Mucosa of stomach (tissue), 1 donor: Measurements from ENCODE around the gene EMD.

Source experiments
- H3K27me3 ChIP-seq: one replicate; pipeline ENCODE4 v1.7.0; 2013; ENCODE audit warnings: mild to moderate bottlenecking, low read length; ENCODE audit not compliant: control insufficient read depth, insufficient read depth
- H3K36me3 ChIP-seq: one replicate; pipeline ENCODE4 v1.7.0; 2013; ENCODE audit warnings: low read length; ENCODE audit not compliant: control insufficient read depth, insufficient read depth
- H3K4me1 ChIP-seq: one replicate; pipeline ENCODE4 v1.7.0; 2013; ENCODE audit warnings: mild to moderate bottlenecking, low read length; ENCODE audit not compliant: control insufficient read depth, insufficient read depth
- H3K4me3 ChIP-seq: one replicate; pipeline ENCODE4 v1.7.0; 2013; ENCODE audit warnings: low read length
- H3K9ac ChIP-seq: one replicate; pipeline ENCODE4 v1.7.0; 2013; ENCODE audit warnings: mild to moderate bottlenecking, low read length, moderate library complexity
- H3K9me3 ChIP-seq: one replicate; pipeline ENCODE4 v1.7.0; 2013; ENCODE audit warnings: mild to moderate bottlenecking, low read length, moderate library complexity; ENCODE audit not compliant: control insufficient read depth
- donor health status: Pancreatic carcinoma.

Gene EMD

GRCh38 chrX:154368630-154369448 lies 10.3 kb upstream of the EMD start:
- H3K9me3 ChIP-seq: no peaks in the 10 kb centered on the region
- no peaks in the 10 kb centered on the region for H3K36me3 ChIP-seq
- H3K4me1 ChIP-seq: peaks cover 7% of the 10 kb centered on the region
- H3K9ac ChIP-seq: peak overlapping the region; percentile 48
- H3K27me3 ChIP-seq: peaks cover 5% of the 10 kb centered on the region
- no peak overlapping the region for H3K4me3 ChIP-seq

DNA sequence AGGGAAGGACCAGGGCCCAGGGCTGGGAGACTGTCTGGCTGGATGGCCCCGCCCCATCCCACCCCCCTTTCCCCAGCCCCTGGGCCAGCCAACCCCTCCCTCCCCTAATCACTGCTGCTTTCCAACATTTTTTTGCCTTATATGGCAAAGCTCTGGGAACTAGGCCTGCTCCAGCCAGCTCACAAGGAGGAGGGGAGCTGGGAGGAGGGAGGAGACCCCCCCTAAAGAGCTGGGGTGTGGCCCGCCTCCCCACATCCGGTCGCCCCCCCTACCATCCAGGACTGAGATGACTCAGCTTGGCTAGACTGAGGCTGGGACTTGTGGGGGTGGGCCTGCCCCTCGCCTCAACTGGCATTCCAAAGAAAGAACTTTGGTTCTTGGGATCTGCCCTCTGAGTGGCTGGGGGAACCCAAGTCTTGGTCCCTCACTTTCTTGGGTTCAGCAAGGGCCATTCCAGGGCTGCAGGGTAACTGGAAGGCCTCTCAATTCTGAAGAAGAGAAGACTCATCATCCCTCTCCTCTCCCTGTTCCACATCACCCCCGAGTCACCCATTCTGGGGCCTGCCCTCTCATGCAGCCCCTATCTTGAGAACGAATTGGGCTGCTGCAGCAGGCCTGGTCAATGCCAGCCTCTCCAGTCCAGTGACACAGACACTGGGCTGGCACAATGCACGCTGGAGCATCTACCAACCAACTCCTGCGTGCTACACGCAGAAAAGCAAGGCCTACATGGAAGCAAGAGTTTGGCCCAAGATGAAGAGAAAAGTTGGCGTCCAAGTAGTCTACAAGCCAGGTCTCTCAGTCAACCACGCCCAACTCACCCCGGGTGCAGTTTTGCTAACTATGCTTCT lies 9.4 kb upstream of the EMD start:
- Histone ChIP-seq H3K9me3 (no peaks in the 10 kb centered on the region), H3K4me1 (peaks cover 12% of the 10 kb centered on the region), H3K9ac (peak overlapping the region; percentile 48), H3K4me3 (peak overlapping the region; percentile 25), H3K27me3 (peaks cover 5% of the 10 kb centered on the region), H3K36me3 (no peaks in the 10 kb centered on the region)

DNA sequence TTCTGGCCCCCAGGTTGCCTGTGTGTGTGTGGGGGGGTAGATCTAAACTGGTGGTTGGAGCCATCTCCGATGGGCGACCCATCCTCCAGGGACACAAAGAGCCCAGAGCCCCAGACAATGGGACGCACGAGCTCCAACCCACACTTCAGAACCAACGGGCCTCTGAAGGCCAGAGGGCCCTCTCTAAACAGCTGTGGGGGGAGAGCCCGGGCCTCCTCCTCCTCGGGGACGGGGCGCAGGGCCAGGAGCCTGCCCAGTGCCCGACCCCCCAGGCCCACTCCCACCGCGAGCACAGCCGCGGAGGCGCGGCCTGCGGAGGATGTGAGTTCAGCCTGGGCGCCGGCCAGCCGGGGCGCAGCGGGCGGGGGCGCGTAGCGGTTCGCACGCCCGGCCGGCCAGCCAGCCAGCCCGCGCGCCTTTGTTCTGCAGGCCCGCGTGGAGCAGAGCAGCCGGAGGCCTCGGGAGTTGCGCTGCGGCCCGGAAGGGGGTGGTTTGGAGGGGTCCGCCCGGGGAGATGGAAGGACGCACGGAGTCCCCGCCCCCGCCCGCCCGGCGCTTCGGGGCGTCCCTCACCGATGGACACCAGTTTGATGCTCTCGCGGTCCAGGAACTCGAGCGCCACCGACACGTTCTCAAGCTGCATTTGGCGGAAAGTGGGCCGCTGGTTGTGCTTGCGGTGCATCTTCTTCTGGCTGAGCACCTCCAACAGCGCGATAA lies 8.6 kb upstream of the EMD start:
- H3K9ac ChIP-seq: peak overlapping the region; percentile 47
- no peaks in the 10 kb centered on the region for H3K36me3 ChIP-seq
- peaks cover 5% of the 10 kb centered on the region for H3K27me3 ChIP-seq
- no peaks in the 10 kb centered on the region for H3K9me3 ChIP-seq
- H3K4me1 ChIP-seq: peaks cover 18% of the 10 kb centered on the region
- H3K4me3 ChIP-seq: peak overlapping the region; percentile 25

DNA sequence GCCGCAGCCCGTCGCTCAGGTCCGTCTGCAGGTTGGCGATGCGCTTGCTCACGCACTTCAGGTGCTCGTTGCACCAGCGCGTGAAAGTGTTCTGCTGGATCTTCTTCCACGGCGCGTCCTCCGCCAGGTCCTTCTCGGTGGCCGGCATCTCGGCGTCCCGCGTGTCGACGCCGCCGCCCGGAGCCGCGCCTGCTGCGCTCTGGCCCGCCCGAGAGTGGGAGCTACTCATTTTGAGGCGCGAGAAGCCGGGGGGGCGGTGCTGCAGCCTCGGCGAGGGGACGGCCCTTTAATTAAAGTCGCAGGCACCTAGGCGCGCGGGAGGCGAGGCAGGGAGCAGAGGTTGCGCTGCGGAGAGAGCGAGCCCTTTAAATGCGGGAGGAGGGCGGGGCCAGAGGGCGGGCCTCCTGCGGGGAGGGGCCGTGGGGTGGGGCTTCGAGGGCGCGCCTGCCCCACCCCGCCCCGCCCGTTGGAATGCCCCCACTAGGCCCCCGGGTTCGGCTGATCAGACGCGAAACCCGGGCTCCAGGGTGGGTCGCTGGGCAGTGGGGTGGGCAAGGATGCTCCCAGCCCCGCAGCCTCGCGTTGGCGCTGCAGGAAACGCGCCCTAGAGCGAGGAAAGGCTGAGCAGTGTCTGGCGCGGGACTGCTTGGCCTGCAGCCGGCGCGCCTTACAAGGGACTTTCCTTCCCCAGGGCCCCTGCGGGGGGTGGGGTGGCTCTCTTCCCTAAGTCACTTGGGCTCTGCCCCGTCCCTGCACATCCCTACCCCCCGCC lies 7.9 kb upstream of the EMD start:
- no peaks in the 10 kb centered on the region for H3K36me3 ChIP-seq
- peak overlapping the region; percentile 47 for H3K9ac ChIP-seq
- H3K4me1 ChIP-seq: peaks cover 18% of the 10 kb centered on the region
- no peaks in the 10 kb centered on the region for H3K9me3 ChIP-seq
- H3K4me3 ChIP-seq: no peak overlapping the region
- H3K27me3 ChIP-seq: peaks cover 5% of the 10 kb centered on the region

DNA sequence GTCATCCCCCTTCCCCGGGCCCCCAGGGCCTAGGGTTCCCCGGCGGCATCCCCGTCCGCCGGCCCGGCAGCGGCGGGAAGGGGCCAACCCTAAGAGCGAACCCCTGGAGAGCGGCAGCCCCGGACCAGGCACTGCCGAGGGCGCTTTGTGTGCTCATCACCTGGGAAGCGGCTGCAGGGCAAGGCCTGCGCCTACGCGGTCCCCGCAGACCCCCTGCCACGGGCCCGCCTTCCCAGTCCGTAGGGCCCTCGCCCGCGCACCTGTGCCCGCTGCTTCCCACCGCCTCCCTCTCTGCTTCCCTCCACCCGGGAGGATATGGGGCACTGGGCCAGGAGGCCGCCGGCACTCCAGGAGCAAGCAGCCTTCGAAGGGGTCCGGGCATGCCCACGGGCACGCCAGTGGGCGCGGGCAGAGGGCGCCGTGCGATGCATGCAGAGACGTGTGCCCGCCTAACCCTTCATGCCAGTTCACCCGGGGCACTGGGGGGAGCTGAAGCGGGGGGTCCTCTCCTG lies 7.2 kb upstream of the EMD start:
- H3K4me1 ChIP-seq: peaks cover 18% of the 10 kb centered on the region
- no peak overlapping the region for H3K9ac ChIP-seq
- peaks cover 5% of the 10 kb centered on the region for H3K27me3 ChIP-seq
- no peaks in the 10 kb centered on the region for H3K9me3 ChIP-seq
- H3K4me3 ChIP-seq: no peak overlapping the region
- H3K36me3 ChIP-seq: no peaks in the 10 kb centered on the region

GRCh38 chrX:154372612-154373022 lies 6.5 kb upstream of the EMD start:
- H3K4me3 ChIP-seq: no peak overlapping the region
- peaks cover 5% of the 10 kb centered on the region for H3K27me3 ChIP-seq
- no peaks in the 10 kb centered on the region for H3K9me3 ChIP-seq
- peaks cover 18% of the 10 kb centered on the region for H3K4me1 ChIP-seq
- no peak overlapping the region for H3K9ac ChIP-seq
- H3K36me3 ChIP-seq: no peaks in the 10 kb centered on the region

DNA sequence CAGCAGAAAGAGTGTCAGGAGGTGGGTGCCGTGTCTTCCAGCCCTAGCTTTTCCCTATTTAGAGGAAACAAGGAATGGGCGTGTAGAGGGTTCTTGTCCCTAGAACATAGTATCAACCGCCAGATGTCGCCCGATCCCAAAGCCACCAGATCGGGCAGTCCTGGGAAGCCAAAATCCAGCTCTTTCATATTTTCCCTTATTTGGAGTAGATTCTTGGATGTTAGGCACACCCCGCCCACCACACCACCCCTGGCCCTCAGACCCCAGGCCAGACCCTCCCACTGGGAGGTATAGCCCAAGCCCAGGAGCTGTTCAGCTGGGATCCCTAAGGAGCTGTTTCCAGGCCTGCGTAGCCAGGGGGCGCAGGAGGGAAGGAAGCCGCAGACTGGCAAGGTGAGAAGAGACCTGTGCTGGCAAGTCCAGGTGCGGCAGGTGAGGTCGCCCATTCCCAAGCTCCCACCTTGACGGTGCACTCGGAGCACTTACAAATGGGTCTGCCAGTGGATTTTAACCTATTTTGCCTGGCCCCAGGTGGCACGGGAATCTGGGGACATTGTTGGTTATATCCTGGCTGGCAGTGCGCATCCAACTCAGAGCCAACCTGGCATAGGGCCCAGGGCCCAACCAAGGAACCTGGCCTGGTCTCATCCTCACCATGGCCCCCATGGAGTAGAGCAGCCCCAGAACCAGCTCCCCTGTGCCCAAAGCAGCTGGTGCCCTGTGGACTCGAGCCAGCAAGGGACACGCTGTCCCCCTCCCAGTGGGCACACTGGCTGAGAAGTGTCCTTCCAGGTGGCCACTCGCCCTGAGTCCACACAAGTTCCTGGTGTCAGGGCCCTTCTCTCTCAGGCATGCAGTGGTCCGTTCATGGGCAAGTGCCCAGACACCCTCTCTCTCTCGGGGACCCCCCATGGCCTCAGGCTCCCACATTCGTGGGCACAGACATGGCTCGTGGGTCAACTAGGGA lies 5.5 kb upstream of the EMD start:
- Histone ChIP-seq H3K36me3 (no peaks in the 10 kb centered on the region), H3K4me1 (peaks cover 18% of the 10 kb centered on the region), H3K9me3 (no peaks in the 10 kb centered on the region), H3K27me3 (peaks cover 5% of the 10 kb centered on the region), H3K9ac (peak overlapping the region; percentile 47), H3K4me3 (peak overlapping the region; percentile 4)

GRCh38 chrX:154374313-154375155 lies 4.6 kb upstream of the EMD start, which contains the start of gene FLNA:
TSS of gene FLNA (minus strand) at chrX:154374634. CDS start at chrX:154371245, 3,389 bp downstream.
- no peaks in the 10 kb centered on the region for H3K36me3 ChIP-seq
- H3K9ac ChIP-seq: peak within 1 kb of the TSS; percentile 47
- no peaks in the 10 kb centered on the region for H3K9me3 ChIP-seq
- H3K4me1 ChIP-seq: peaks cover 18% of the 10 kb centered on the region
- H3K4me3 ChIP-seq: peak within 1 kb of the TSS; percentile 4
- H3K27me3 ChIP-seq: peaks cover 5% of the 10 kb centered on the region

GRCh38 chrX:154375156-154375504 lies 4.0 kb upstream of the EMD start:
- Histone ChIP-seq H3K36me3 (no peaks in the 10 kb centered on the region), H3K9ac (peak overlapping the region; percentile 39), H3K4me3 (no peak overlapping the region), H3K9me3 (no peaks in the 10 kb centered on the region), H3K4me1 (peaks cover 22% of the 10 kb centered on the region), H3K27me3 (peaks cover 2% of the 10 kb centered on the region)

GRCh38 chrX:154376774-154377173 lies 2.3 kb upstream of the EMD start:
- H3K4me3 ChIP-seq: no peak overlapping the region
- peaks cover 29% of the 10 kb centered on the region for H3K4me1 ChIP-seq
- H3K9me3 ChIP-seq: no peaks in the 10 kb centered on the region
- no peak overlapping the region for H3K9ac ChIP-seq
- H3K27me3 ChIP-seq: no peaks in the 10 kb centered on the region
- H3K36me3 ChIP-seq: no peaks in the 10 kb centered on the region
